ENCODE measurements around the gene HOGA1.

- TF ChIP-seq CTCF (IDR thresholded peaks at IDR 0.05; ENCODE audit: low read depth, low read length) (no peak), POLR2A (IDR thresholded peaks at IDR 0.05; ENCODE audit: extremely low read depth, insufficient read length) (no peak), MAX (IDR thresholded peaks at IDR 0.05; ENCODE audit: low read depth, low read length) (no peak), MYC (IDR thresholded peaks at IDR 0.05; ENCODE audit: low read depth, low read length) (no peak)
Measured at GRCh38 chr10:97567891-97568290, 16.3 kb upstream of the HOGA1 start.
